HG03469 (cell line): ENCODE measurements around the gene ELMO2.

Source experiments
- ATAC-seq: cut with Tn5 transposase; IDR thresholded peaks from one replicate; pipeline ENCODE4 v1.9.1; 2021; ENCODE audit warnings: mild to moderate bottlenecking, moderate library complexity, moderate number of reproducible peaks; ENCODE audit not compliant: unreplicated experiment

ELMO2 gene

GRCh38 chr20:46334303-46334904, 72.0 kb downstream of the ELMO2 start:
- ATAC-seq: no peak

- no peak for ATAC-seq
Measured at GRCh38 chr20:46333161-46333991, 73.0 kb downstream of the ELMO2 start.

GRCh38 chr20:46332373-46333160, 73.8 kb downstream of the ELMO2 start:
- ATAC-seq: no peak

- no peak for ATAC-seq
Measured at GRCh38 chr20:46331611-46332361, 74.6 kb downstream of the ELMO2 start.

- ATAC-seq: no peak
Measured at GRCh38 chr20:46330831-46331371, 75.5 kb downstream of the ELMO2 start.

GRCh38 chr20:46330072-46330763, 76.2 kb downstream of the ELMO2 start:
- no peak for ATAC-seq

- ATAC-seq: no peak
Measured at GRCh38 chr20:46328200-46328882, 78.1 kb downstream of the ELMO2 start.

- no peak for ATAC-seq
Measured at GRCh38 chr20:46327557-46327956, 78.9 kb downstream of the ELMO2 start.

- no peak for ATAC-seq
Measured at GRCh38 chr20:46325789-46326188, 80.6 kb downstream of the ELMO2 start.

- no peak for ATAC-seq
Measured at GRCh38 chr20:46324960-46325703, 81.3 kb downstream of the ELMO2 start.

- ATAC-seq: no peak
Measured at GRCh38 chr20:46324379-46324778, 82.0 kb downstream of the ELMO2 start.

GRCh38 chr20:46323557-46323956, 82.9 kb downstream of the ELMO2 start:
- ATAC-seq: no peak

- no peak for ATAC-seq
Measured at GRCh38 chr20:46322641-46323040, 83.8 kb downstream of the ELMO2 start.

- no peak for ATAC-seq
Measured at GRCh38 chr20:46317685-46318177, 88.7 kb downstream of the ELMO2 start.

GRCh38 chr20:46316984-46317684, 89.3 kb downstream of the ELMO2 start:
- ATAC-seq: no peak
